Measurements from ENCODE around the gene GPR15. TPM values are rescaled to one million over a fixed set of nuclear protein-coding genes. Genes with fewer than 3 reads are reported as not detected.

The GPR15 gene
- total and polyA plus RNA-seq, 10 donors, result 0.30 to 11.9 (median 2.6) TPM; not detected in 1

- Histone ChIP-seq H3K4me3 (peak within 1 kb of the TSS; percentile 59 to 82 (median 73)), H3K4me1 (peaks cover 14 to 52% (median 29%) of the 10 kb centered on the region in 6 donors), H3K9me3 (no peaks in the 10 kb centered on the region), H3K36me3 (peaks cover 0 to 34% (median 12%) of the 10 kb centered on the region in 6 donors), H3K27ac (peak within 1 kb of the TSS; percentile 90 to 97 (median 94)), H3K27me3 (replicated peaks in 1 of 7) (no peaks in the 10 kb centered on the region)
- DNase-seq, result peak; percentile 100
- 0 to 1% (median 0%) methylated on average over 54 to 63 of the region's 63 CpGs for WGBS, 5 donors
- peak in 2 of 11 experiments; percentile 32 to 35 for TF ChIP-seq CTCF (IDR thresholded peaks at IDR 0.05 in 8 of 11, conservative IDR thresholded peaks at IDR 0.05 in 3 of 11)
- TF ChIP-seq POLR2AphosphoS5 (IDR thresholded peaks at IDR 0.05), result peak; percentile 93 to 94 (median 94)
- peak in 2 of 3 donors; percentile 33 to 79 for TF ChIP-seq POLR2A (IDR thresholded peaks at IDR 0.05)
- intact Hi-C loops (cut with DNase I; ENCODE audit: low total_unique reads), result no loop called here
Observed at GRCh38 chr3:98522544-98523281, 9.1 kb upstream of the GPR15 start, which contains the start of gene CLDND1. TSS of gene CLDND1 (minus strand) at chr3:98522902. CDS start at chr3:98521424, 1,478 bp downstream.

GRCh38 chr3:98525494-98525893 lies 6.3 kb upstream of the GPR15 start:
- H3K27me3 ChIP-seq (replicated peaks in 1 of 7), result no peaks in the 10 kb centered on the region
- intact Hi-C loops (cut with DNase I; ENCODE audit: low total_unique reads), result no loop called here
- 68 to 75% (median 69%) methylated on average over 5 to 6 of the region's 6 CpGs for WGBS, 5 donors
- DNase-seq, result no peak
- H3K27ac ChIP-seq, result no peak overlapping the region
- H3K4me1 ChIP-seq, result peaks cover 8 to 24% (median 17%) of the 10 kb centered on the region in 6 donors
- H3K9me3 ChIP-seq, result no peaks in the 10 kb centered on the region
- TF ChIP-seq CTCF (IDR thresholded peaks at IDR 0.05 in 8 of 11, conservative IDR thresholded peaks at IDR 0.05 in 3 of 11), result no peak
- TF ChIP-seq POLR2AphosphoS5 (IDR thresholded peaks at IDR 0.05), result no peak
- no peak for TF ChIP-seq POLR2A (IDR thresholded peaks at IDR 0.05)
- H3K36me3 ChIP-seq, result peaks cover 0 to 8% (median 0%) of the 10 kb centered on the region in 6 donors
- H3K4me3 ChIP-seq, result no peak overlapping the region

- no peak overlapping the region for H3K27ac ChIP-seq
- no peak for TF ChIP-seq POLR2A (IDR thresholded peaks at IDR 0.05)
- no peak for TF ChIP-seq CTCF (IDR thresholded peaks at IDR 0.05 in 8 of 11, conservative IDR thresholded peaks at IDR 0.05 in 3 of 11)
- no peak for TF ChIP-seq POLR2AphosphoS5 (IDR thresholded peaks at IDR 0.05)
- H3K9me3 ChIP-seq, result no peaks in the 10 kb centered on the region
- no peaks in the 10 kb centered on the region for H3K27me3 ChIP-seq (replicated peaks in 1 of 7)
- no peaks in the 10 kb centered on the region for H3K4me1 ChIP-seq
- 53 to 75% (median 68%) methylated on average over 4 of the region's 4 CpGs for WGBS, 5 donors
- no peak overlapping the region for H3K4me3 ChIP-seq
- H3K36me3 ChIP-seq, result no peaks in the 10 kb centered on the region
- intact Hi-C loops (cut with DNase I; ENCODE audit: low total_unique reads), result no loop called here
- DNase-seq, result no peak
Observed at GRCh38 chr3:98528474-98529346, 3.1 kb upstream of the GPR15 start.

Data from spleen (tissue), 11 donors.